Stimulated activated CD4-positive, alpha-beta T cell treated with anti-CD3 and anti-CD28 coated beads, Interleukin-15, amount 100 ng/mL, for 48 hours (primary cell): ENCODE results near the gene LMX1B.
"Not testable (repeated sequence)": the region's sequence is repeated elsewhere in the genome, so short reads cannot be mapped to it uniquely, and the experiment has no call there.

Source experiments
- DNase-seq, 2 donors: peaks; one replicate each; pipeline ENCODE4 v3.0.0-alpha.2; 2020; ENCODE audit warnings: low read depth in 2 of 2

LMX1B gene

GRCh38 chr9:126695701-126696400 is 82.1 kb downstream of the LMX1B start:
- no peak for DNase-seq

DNA sequence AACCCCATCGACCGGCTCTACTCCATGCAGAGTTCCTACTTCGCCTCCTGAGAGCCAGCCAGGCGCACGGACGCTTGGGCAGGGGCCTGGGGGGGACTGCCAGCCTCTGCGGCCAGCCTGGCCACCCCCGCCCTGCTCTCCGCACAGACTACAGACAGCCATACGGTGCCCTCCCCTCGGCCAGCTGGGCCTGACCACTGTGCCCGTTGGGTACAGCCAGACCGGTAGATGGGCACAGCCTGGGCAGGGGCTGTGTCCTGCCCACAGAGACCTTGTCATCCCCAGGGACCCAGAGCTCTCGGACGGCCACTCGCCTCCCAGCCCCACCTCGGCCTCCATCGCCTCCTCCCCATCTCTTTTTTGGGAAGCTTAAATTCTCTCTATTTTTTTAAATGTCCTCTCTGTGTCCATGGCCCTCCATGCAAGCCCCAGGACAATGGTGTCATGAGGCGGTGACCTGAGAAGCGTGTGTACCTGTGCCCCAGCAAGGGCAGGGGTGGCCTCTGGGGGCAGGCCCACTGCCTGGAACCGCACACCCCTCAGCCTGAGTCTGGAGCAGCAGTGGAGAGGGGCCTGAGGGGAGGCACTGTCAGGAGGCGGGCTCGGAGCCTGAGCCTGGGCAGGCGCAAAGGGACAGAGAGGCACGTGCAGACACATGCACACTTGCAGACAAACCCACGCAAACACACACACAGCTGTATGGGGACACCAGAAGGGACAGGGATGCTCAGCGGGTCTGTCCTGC is 82.8 kb downstream of the LMX1B start:
- DNase-seq, result no peak

DNA sequence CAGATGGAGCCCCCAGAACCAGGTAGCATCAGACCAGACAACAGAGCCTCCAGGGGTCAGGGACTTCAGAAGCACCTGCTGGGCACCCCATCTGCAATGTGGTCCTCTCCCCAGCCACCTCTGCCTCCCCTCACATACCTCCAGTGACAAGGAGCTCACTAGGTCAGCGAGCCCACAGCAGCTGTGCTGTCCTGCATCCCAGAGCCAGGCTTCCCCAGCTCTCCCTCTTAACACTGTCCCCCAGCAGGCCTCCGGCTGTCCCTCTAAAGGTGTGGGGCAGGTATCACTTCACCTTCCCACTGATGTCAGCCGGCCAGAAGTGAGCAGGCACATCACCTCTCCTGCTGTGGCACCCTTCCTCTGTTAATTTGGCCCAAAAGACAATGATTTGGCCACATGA is 83.6 kb downstream of the LMX1B start:
- no peak for DNase-seq

DNA sequence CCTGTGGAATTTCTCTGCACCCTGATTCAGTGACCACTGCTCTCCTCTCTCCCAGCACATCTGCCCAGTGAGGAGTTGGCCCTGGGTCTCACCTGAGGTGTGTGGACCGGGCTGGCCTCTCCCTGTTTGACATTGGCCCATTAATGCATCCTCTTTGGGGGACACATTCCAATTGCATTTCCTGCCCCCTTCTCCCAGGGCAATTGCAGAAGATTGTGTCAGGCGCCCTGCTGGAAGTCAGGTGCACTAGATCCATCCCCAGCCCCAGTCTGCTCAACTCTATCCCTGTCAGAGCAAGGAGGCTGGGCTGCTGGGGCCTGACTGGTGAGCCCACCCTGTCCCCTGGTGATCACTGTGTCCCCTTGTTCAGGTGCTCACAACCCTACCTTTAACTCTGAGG is 84.5 kb downstream of the LMX1B start:
- no peak for DNase-seq

GRCh38 chr9:126698756-126699155 is 85.0 kb downstream of the LMX1B start:
- DNase-seq, result no peak

- DNase-seq, result no peak
Measured at GRCh38 chr9:126699401-126699881, 85.7 kb downstream of the LMX1B start.

DNA sequence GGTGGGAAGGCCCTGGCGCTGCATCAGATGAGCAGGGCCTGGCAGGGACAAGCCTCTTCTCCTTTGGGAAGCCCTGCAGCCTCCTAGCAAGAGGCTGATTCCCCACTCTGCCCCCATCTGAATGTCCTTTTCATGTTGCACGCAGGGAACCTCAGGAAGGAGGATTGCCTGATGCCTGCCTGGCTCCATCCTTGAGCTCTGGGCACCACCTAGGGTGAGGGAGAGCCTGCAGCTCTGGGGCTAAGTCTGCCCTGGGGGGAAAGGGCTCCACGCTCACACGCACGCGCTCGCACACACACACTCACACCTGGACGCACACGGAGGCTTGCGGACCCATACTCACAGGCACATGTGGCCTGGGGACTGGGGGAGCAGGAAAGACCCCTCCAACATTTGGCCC is 86.6 kb downstream of the LMX1B start:
- DNase-seq, result no peak

DNA sequence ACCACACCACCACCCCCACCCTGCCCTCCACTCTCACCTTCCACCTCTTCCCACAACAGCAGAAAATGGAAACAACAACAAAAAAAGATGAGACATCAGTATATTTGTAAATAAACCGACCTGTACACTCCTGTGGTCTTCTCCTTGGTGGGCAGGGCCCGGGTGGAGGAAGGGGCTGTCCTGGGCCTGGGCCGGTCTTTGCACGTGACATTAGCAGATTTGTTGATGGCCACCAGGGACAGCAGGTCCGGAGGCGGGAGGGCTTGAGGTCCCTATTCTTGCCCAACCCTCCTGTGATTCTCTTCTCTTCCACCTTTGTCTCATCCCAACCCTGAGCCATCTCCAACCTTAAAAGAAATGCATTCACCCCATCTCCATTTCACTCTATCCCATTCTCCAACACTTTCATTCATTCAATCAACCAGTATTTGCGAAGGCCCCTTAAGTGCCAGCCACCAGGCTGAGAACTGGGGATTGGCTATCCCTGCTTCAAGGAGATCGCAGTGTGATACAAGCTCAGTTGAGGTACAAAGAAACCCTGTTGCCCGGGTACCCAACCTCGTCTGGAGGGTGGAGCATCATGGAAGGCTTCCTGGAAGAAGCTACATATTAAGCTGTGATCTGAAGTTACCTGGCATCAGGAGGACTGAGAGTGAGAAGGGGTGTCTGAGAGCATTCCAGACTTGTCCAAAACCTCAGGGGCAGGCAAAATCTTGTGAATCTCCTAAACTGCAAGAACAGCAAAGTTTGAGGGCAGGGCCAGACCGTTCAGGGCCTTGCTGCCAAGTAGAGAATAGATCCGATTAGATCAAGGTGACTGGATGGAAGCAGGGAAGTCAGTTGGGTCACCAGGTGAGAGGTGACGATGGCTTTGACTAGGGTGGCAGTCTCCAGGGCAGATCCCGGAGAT is 87.4 kb downstream of the LMX1B start:
- DNase-seq, result no peak

DNA sequence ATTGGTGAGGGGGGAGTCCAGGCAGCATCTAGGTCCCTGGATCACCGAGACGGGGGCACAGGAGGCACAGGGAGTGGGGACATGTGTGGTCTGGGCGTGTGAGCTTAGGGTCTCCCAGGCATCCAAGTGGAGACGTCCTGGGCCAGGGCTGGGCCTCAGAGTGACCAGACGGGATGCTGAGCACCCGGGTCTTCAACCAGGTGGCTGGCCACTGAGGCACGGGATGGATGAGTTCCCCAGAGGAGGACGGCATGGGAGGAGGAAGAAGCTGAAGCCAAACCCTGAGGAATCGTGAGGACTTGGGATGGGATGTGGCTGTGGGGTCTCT is 88.0 kb downstream of the LMX1B start:
- no peak for DNase-seq

DNA sequence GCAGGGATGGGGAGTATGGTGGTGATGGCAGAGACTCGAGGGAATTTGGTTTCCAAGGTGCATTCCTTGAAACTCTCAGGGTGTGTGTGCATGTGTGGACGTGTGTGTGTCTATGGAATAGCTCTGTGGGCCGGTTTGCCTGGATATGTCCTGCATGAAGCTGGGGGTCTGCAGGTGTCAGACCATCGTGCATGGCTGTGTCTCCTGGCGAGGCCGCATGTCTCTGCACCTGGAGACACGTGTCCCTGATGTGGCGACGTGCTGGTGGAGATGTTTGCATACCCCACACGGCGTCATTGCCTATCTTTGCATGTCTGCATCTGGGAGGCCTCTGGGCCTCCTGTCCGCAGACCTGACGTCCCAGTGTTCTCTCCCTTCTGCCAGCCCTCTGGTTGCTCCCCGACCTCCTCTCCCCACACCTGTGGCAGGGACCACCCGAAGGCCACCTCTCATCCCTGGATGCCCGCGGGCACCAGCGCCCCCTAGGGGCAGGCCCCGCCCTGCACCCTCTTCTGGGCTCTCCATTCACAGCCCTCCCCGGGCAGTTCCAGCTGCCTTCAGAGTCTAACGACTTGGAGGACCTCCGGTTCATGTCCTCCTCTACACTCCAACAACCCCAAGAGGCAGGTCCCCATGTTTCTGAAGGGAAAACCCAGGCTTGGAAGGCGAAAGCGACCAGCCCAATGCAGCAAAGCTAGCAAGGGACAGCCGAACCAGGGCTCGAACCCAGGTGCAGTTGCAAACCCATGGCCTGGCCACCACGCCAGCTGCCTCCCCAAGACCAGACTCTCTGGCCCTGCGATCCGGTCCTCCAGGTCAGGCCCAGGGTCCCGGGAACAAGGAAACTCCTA is 88.6 kb downstream of the LMX1B start:
- DNase-seq, result no peak

DNA sequence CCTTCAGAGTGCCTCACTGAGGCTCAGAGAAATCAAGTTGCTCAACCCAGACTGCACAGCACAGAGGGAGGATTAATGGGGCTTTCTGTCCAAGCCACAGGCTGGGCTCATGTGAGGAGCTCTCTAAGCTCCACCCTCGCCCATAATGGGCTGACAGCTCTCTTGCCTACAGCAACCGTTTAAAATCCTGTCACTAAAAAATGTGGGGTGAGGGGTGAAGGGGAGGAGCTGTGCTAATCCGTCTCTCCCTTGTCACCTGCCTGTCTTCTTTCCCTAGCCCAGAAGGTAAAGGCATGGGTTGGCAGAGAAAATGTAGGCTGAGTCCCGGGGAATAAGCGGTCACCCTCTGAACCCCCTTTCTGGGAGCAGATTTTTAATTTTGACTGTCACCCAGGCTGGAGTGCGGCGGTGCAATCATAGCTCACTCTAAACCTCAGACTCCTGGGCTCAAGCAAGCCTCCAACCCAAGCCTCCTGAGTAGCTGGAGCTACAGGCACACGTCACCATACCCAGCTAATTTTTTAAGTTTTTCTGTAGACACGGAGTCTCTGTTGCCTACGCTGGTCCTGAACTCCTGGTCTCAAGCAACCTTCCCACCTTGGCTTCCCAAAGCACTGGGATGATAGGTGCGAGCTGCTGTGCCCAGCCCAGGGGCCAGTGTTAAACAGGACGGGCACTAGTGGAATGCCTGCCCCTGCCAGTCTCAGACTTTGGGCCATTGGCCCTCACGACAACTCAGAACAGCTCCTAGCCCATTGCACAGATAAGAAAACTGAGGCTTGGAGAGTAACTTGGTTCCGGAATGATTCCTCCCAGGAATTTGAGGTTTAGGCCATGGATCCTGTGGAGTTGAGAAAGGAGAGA is 89.5 kb downstream of the LMX1B start:
- DNase-seq, result no peak

- DNase-seq, result no peak
Measured at GRCh38 chr9:126703866-126704156, 90.1 kb downstream of the LMX1B start.

DNA sequence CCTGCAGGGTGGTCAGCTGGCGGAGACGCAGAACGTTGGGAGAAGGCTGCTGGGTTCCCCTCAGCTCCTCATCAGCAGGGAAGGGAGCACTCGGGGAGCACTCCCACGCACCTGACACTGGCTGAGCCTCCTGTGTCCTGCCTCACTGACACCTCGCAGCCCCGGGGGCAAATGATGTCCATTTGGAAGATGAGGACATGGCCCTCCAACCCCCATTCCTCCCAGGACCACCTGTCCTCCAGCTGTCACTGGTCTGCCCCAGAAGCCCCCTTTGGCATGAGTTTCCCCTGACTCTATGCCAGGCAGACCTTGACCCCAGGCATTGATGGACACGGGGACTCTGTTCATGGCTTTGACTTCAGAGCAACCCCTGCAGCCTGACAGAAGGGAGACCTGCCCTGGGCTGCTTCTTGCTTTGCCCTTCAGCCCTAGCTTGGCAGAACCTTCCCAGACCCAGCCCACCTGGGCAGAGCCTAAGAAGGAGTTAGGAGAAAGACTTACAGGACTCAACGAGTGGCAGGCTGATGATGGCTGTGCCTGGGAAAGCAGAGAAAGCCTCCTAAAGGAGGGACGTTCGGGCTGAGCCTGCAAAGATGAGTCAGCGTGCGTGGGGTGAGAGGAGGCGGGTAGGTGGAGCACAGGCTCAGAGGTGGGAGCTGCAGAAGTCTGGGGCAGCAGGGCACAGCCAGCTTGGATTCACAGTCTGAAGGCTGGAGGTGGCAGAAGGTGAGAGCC is 90.6 kb downstream of the LMX1B start:
- DNase-seq, result peak in 1 of 2 donors; percentile 39

DNA sequence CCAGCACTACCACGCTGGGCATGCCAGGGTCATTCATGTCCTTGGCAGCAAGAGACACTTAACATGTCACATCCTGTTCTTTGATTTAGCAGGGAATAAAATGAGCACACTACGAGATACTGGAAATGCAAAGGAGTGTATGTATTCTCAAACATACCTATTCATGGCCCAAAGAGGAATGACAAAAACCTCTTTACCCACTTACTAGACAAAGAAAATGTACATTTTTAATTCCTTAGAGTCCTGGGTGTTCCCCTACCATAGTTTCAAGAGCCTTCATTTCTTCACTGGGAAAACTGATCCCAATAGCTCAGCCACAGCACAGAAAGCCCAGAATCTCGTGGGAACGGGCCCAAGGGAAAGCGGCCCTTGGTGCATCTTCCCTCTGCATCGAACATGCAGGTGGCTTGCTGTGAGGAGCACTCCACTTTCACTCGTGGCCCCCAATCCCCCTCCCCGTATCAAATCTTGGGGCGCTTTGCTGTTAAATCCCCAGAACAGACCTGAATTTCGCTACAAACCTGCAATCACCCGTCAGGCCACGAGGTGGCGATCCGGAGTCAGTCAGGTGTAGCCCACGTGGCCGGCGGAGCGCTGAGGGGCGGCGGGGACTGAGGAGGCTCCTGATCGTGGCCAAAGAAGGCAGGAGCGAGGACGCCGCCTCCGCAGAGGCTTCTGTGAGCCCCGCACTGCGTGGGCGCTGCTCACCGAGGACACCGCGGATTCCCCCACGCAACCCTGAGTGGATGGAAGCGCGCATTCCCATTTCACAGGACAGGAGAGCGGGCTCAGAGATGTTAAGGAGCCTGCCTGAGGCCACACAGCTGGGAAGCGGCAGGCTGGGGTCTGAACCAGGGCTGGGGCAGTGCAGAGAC is 91.4 kb downstream of the LMX1B start:
- peak; percentile 75 to 79 for DNase-seq

DNA sequence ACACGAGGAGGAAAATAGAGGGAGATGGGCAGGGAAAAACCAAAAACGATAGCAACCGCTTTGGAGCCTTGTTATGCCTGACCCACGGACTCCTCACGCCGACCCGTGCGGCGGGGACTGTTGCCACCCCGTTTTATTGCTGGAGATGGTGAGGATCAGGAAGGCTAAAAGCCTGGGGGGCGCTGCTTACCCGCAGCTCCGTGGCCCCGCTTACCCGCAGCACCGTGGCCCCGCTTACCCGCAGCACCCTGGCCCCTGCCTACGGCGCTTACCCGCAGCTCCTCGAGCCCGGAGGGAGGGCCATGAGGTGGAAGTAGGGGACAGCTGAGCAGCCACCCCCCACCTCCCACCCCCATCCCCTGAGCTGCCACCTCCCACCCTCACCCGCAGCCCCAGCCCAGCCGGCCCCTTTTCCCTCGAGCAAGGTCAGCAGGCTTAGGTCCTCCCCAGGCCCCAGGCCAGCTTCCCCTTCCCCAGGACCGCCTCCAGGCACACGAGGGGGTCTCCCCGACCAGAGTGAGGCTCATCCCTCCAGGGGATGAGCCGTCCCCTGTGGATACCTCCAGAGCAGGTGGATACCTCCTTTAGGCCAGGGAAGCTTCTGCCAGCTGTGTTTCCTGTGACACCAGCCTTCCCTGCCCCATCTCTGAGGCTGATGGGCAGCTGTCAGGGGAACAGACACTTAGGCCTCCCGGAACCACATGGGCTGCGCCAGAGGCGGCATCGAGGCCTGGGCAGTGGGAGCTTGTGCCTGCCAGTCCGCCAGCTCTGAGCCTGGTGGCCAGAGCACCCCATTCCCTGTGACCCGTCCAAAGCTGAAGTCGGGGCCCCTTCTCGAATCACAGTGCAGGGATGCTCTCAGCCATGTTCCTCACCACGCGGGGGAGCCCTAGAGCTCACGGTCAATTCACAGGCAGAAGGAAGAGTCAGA is 92.3 kb downstream of the LMX1B start:
- peak; percentile 48 to 65 for DNase-seq

GRCh38 chr9:126706698-126707053 is 92.9 kb downstream of the LMX1B start:
- DNase-seq, result no peak

DNA sequence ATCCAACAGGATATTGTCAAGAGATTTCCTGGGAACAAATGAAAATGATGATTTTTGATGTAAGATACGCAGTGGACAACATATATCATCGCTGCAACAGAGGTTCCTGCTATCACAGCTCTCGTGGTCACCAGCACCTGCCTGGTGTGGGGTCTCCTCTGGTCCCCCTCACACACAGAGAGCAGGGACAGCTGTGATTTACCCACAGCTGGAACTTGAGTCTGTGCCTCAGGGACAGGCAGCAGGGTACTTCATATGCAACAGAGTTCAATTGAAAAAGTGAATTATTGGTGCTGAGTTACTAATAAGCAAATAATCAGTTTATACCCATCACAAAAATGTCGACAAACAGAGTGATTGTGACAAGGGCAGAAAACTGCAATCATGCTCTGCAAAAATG is 93.4 kb downstream of the LMX1B start:
- DNase-seq, result no peak

- DNase-seq, result not testable (repeated sequence)
Measured at GRCh38 chr9:126707712-126708111, 94.0 kb downstream of the LMX1B start.
